Amniotic stem cell (primary cell): ENCODE results near the gene RBM11.

ENCODE experiments used
- DNase-seq: peaks from one replicate; lab custom pipeline; 2025; lab: John Stamatoyannopoulos, UW

RBM11 gene

DNA sequence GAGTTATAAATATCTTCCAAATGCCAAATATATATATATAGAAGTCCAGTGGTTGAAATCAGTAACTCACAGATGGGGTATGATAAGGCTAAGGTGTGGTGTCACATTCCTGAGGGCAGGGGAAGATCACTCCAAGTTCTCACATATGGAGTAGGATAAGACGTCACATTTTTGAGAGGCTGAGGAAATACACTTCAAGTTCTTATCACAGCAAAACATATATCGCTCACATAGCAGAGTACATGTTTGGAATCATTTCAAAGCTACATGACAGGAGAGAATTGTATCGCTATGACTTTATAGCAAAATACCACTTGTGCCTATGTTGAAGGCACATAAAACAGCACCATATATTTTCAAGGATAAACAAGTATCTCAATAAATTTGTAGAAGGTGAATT lies 55.1 kb downstream of the RBM11 start:
- DNase-seq: no peak

DNA sequence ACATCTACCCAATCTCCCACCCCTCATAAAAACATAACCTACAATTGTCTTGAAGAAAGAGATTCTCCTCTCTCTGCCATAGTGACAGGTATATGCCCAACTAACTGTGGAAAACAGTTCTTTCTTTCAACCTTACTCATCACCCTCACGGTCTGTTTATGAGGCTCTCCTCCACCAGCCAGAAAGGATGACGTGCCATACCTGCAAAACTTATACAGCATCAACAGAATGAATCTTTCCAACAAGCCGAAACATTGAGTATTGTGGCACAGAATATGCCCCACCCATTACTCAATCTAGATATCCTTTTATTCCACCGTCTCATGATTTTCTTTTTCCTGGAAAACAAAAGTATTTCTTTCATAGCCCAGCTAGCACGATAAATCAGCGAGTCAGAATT lies 55.7 kb downstream of the RBM11 start:
- DNase-seq: no peak

DNA sequence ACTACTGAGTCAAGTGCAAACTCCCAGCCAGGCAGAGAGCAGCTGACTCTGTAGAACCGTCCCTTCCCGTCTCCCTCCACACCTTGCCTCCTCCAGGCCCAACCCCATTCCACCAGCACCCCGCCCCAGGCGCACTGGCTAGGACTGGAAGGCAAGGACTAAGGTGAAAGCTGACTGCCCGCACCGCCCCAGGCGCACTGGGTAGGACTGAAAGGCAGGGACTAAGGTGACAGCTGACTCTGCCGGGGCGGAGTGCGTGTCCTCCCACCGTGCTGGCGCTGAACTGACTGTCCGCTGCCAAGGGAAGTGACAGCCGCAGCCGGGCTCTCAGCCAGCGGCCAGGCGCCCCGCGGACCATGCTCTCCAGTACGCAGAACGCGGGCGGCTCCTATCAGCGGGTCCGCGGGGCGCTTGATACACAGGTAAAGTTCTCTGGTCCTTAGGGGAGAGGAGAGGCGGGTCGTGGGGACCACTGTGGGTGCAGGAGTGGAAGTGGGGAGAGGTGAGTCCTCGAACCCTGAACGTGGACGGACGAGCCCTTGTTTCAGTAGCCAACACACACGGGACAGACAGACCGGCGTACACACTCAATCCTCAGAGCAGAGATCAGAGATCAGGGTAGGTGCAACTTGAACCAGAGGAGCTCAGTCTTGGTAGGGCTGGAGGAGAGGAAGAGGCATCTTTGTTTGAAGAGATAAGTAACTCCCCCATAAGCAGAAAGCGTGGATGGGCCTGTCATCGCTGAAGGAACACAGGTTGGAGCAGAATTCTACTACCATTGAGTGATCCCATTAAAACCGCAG lies 58.0 kb downstream of the RBM11 start:
- no peak for DNase-seq

DNA sequence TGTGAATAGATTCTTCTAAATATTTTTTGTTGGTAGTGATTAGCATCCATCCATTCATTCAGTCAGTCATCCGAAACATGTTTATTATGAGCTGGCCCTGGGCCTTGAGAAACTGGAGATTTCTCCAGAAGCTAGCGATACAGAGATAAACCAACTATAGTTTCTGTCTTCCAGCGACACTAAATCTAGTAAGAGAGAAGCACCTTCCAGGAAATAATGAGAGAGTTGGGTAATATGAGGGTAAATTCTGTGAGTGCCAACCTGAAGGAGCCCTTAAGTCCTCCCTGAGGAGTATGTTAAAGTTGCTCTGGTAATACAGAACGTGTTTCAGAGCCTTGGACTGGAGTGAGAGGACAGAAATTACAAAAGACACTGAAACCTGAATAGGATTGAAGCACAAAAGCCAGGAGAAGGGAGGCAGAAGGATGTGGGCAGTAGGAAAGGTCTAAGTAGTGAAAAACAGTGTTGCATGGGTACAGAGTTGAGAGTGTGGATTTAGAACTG lies 59.8 kb downstream of the RBM11 start:
- no peak for DNase-seq
